ENCODE measurements around the gene CFAP45. TPM values are rescaled to one million over a fixed set of nuclear protein-coding genes. Genes with fewer than 3 reads are reported as not detected.
A peak's percentile ranks its signal among the peaks of the same experiment; 100 is the strongest.

CFAP45 gene
- total and polyA plus RNA-seq, 3 donors from 2014 or later = 13.0 to 59.6 (median 30.4) TPM

- no peak for DNase-seq
- TF ChIP-seq POLR2A (IDR thresholded peaks at IDR 0.05) = no peak
- no peak for TF ChIP-seq CTCF (IDR thresholded peaks at IDR 0.05)
- 83 to 87% methylated on average over 10 to 13 of the region's 13 CpGs for WGBS, 2 donors
- Histone ChIP-seq H3K9me3 (no peaks in the 10 kb centered on the region), H3K36me3 (ENCODE audit: low read depth, missing control alignments) (no peaks in the 10 kb centered on the region), H3K27me3 (no peaks in the 10 kb centered on the region), H3K4me1 (peaks cover 20% of the 10 kb centered on the region), H3K4me3 (no peak overlapping the region), H3K27ac (no peak overlapping the region)
- intact Hi-C loops (cut with DNase I; ENCODE audit: low total_unique reads) = no loop called here
These were observed 18.6 kb upstream of the CFAP45 start for GRCh38 chr1:159918352-159919200.

- H3K4me1 ChIP-seq = peaks cover 12% of the 10 kb centered on the region
- no peaks in the 10 kb centered on the region for H3K9me3 ChIP-seq
- TF ChIP-seq CTCF (IDR thresholded peaks at IDR 0.05) = no peak
- TF ChIP-seq POLR2A (IDR thresholded peaks at IDR 0.05) = no peak
- H3K27ac ChIP-seq = no peak overlapping the region
- no peak overlapping the region for H3K4me3 ChIP-seq
- DNase-seq = no peak
- H3K27me3 ChIP-seq = no peaks in the 10 kb centered on the region
- WGBS, 2 donors = 78 to 79% methylated on average over 5 of the region's 5 CpGs
- intact Hi-C loops (cut with DNase I; ENCODE audit: low total_unique reads) = no loop called here
- no peaks in the 10 kb centered on the region for H3K36me3 ChIP-seq (ENCODE audit: low read depth, missing control alignments)
These were observed 17.8 kb upstream of the CFAP45 start for GRCh38 chr1:159917533-159918351.

DNA sequence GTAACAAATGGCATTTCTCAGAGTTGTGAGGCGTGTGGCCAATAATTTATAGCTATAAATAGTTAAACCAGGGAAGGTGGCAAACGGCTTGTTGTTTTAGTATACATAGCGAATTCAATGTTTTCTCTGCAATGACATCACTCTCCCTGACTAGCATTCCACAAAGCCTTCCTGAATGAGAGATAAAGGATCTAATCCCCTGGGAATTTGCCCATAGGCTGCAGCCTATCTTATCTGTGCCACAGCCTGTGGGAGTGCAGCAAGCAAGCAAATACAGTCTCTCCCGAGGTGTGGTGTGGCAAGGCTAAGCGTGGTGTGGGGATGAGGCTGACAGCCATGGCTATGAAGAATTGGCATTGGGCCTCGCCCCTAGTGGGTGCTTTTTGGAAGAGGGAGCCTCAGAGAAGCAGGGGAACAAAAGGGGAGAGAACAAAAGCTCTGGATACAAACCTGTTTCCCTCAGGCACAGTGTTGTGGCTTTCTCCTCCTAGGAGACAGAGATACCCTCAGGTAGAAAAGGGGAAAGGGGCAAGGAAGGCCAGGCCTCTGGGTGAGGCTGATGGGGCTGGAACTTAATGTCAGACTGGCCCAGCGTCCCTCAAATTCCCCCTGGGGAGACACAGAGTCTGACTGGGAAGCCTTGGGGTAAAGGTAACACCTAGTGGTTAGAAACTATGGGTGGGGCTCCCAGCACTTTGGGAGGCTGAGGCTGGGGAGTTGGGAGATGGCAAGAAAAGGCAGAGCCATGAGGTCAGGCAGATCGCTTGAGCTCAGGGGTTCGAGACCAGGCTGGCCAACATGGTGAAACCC is 16.5 kb upstream of the CFAP45 start:
- Histone ChIP-seq H3K4me1 (no peaks in the 10 kb centered on the region), H3K9me3 (no peaks in the 10 kb centered on the region), H3K27me3 (no peaks in the 10 kb centered on the region), H3K27ac (peak overlapping the region; percentile 39 to 59), H3K36me3 (ENCODE audit: low read depth, missing control alignments) (no peaks in the 10 kb centered on the region), H3K4me3 (no peak overlapping the region)
- 54 to 62% methylated on average over 9 of the region's 9 CpGs for WGBS, 2 donors
- peak; percentile 72 for DNase-seq
- intact Hi-C loops (cut with DNase I; ENCODE audit: low total_unique reads) = no loop called here
- TF ChIP-seq POLR2A (IDR thresholded peaks at IDR 0.05) (no peak), CTCF (IDR thresholded peaks at IDR 0.05) (no peak)

DNA sequence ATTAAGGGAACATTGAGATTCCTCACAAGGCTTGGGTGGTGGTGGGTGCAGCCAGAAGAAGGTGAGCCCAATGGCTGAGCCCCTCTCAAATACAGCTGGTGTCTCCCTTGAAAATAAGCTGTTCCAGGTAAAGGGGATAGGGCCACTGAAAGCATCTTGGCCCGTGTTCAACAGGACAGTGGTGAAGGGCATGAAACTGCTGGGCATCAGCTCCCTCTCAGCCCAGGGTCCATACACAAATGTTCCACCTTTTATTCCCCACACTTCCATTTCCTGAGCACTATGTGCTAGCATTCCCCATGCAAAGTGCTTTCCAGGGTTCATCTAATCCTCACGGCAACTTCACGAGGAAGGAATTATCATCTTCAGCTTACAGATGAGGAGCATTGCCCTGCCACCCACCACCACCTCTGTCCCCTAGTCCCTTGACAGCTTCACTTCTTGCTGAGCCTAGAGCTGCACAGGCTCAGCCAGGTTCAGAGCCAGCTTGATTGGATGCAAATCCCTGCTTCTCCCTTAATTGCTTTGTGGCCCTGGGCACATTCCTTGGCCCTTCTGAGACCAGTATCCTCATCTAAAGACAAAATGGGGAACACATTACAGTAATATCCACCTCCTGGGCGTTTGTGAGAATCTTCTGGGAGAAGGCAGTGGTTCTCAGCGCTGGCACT is 15.7 kb upstream of the CFAP45 start:
- WGBS, 2 donors = 42 to 57% methylated on average over 5 of the region's 5 CpGs
- Histone ChIP-seq H3K36me3 (ENCODE audit: low read depth, missing control alignments) (no peaks in the 10 kb centered on the region), H3K27me3 (no peaks in the 10 kb centered on the region), H3K4me3 (no peak overlapping the region), H3K4me1 (peaks cover 5% of the 10 kb centered on the region), H3K9me3 (no peaks in the 10 kb centered on the region), H3K27ac (peak overlapping the region in 1 of 2 donors; percentile 14)
- no peak for DNase-seq
- intact Hi-C loops (cut with DNase I; ENCODE audit: low total_unique reads) = no loop called here
- TF ChIP-seq CTCF (IDR thresholded peaks at IDR 0.05) = no peak
- no peak for TF ChIP-seq POLR2A (IDR thresholded peaks at IDR 0.05)
